GM19395 (cell line): ENCODE measurements around the gene AGBL5.
A peak's percentile ranks its signal among the peaks of the same experiment; 100 is the strongest.

Source experiments
- ATAC-seq: cut with Tn5 transposase; IDR thresholded peaks from one replicate; pipeline ENCODE4 v1.9.1; 2021; ENCODE audit warnings: mild to moderate bottlenecking, moderate library complexity; ENCODE audit not compliant: unreplicated experiment

The AGBL5 gene

GRCh38 chr2:27024188-27024587 lies 27.3 kb upstream of the AGBL5 start:
- ATAC-seq = no peak

DNA sequence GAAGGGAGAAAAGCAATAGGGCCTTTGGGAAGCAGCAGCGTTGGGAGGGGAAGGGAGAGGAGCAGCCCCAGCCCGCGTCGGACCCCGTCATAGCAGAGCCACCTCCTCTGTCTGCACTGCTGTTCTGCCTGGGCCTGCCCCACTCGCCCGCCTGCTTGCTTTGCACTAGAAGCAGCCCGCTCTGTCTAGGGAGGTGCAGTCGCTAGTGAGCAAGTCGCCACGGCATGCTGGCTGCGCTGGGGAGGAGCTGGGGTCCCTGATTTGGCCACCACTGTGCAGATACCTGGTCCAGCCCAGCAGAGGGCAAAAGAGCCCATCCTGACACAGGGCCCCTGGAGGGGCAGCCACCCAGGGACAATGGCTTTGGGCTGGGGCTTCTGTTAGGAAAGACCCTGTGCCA lies 26.7 kb upstream of the AGBL5 start:
- ATAC-seq = no peak

GRCh38 chr2:27025281-27025800 lies 26.1 kb upstream of the AGBL5 start:
- no peak for ATAC-seq

DNA sequence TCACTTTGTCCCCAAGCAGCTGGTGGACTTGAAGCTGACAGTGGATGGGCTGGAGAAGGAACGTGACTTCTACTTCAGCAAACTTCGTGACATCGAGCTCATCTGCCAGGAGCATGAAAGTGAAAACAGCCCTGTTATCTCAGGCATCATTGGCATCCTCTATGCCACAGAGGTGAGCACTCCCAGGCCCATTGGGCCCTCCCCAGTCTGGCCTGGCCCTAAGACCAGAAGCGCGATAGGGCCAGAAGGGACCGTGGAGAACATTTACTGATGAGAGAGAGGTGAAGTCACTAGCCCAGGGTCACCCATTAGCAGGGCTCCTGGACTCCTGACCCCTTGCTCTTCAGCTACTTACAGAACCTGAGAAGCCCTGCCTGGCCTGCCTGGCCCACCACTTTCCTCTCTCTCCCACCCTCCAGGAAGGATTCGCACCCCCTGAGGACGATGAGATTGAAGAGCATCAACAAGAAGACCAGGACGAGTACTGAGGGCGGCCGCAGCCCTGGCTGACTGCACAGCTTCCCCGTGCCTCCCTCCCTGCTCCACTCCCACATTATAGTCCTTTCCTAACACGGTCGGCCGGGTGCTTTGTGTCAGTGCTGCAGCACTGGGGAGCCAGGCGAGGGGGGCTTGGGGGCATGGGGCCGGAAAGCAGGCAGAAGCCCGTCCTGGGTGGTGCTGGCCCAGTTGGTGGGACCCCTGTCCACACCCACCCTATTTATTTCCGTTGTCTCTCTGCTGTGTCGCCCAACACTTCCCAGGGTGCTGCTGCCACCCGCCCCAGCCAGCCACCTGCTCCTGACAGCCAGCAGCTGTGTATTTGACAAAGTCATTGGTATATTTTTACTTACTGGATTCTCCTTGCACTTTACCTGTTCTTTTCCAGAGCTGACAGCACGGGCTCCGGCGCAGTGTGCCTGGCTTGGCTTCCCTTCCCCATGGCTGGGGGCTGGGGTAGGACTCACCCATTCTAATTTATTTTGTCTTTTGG lies 25.3 kb upstream of the AGBL5 start:
- ATAC-seq = no peak

GRCh38 chr2:27027211-27027651 lies 24.2 kb upstream of the AGBL5 start:
- no peak for ATAC-seq

DNA sequence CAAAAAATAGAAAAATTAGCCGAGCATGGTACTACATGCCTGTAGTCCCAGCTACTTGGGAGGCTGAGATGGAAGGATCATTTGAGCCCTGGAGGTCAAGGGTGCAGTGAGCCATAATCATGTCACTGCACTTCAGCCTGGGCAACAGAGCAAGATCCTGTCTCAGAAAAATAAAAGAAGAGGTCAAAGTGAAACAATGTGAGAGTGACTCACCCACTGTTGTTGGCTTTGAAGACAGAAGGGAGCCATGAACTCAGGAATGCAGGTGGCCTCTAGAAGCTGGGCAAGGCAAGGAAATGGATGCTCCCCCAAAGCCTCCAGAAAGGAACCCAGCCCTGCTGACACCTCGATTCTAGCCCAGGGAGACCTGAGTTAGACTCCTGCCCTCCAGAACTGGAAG lies 22.4 kb upstream of the AGBL5 start:
- ATAC-seq = no peak

DNA sequence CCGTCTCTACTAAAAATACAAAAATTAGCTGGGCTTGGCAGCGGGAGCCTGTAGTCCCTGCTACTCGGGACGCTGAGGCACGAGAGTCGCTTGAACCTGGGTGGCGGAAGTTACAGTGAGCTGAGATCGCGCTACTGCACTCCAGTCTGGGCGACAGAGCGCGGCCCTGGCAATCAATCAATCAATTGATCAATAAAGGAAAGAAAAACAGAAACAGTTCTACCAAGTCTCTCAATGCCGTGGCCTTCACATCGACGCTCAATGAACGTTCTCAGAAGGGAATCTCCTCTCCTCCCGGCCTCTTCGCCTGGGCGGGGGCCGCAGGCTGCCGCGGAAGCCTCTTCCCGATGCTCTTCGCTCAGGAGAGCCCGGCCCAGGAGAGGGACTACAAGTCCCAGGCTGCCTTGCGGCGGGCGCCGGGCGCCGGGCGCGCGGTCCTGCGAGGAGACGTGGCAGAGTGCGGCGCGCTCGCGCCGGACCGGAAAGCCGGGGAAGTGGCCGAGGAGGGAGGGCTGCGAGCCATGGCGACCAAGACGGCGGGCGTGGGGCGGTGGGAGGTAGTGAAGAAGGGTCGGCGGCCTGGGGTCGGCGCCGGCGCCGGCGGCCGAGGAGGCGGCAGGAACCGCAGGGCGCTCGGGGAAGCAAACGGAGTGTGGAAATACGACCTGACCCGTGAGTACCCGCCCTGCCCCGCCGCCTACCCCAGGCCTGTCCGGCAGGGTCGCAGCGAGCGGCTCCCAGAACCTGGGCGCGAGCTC lies 18.8 kb upstream of the AGBL5 start, which contains the start of gene TMEM214:
TSS of gene TMEM214 (plus strand) at position 471 of the 758 bp plus-strand sequence. CDS start at position 522, 51 bp downstream.
- peak; percentile 91 for ATAC-seq

- peak; percentile 10 for ATAC-seq
Measured at GRCh38 chr2:27033253-27033852, 18.1 kb upstream of the AGBL5 start.

DNA sequence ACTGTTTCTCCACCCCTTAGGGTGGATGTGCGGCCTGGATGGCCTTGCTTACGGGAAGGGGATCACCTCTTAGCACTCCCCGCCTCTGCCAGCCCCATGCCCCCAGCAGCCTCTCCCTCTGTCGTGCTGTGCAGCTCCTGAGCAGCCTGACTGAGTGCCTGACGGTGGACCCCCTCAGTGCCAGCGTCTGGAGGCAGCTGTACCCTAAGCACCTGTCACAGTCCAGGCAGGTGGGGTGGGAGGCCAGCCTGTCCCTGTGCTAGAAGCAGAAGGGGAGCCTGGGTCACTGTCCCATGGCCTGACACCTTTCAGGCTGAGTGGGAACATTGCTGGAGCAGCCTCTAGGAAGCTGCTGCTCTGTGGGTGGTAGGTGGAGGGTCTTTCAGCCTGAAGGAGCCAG lies 13.5 kb upstream of the AGBL5 start:
- no peak for ATAC-seq

DNA sequence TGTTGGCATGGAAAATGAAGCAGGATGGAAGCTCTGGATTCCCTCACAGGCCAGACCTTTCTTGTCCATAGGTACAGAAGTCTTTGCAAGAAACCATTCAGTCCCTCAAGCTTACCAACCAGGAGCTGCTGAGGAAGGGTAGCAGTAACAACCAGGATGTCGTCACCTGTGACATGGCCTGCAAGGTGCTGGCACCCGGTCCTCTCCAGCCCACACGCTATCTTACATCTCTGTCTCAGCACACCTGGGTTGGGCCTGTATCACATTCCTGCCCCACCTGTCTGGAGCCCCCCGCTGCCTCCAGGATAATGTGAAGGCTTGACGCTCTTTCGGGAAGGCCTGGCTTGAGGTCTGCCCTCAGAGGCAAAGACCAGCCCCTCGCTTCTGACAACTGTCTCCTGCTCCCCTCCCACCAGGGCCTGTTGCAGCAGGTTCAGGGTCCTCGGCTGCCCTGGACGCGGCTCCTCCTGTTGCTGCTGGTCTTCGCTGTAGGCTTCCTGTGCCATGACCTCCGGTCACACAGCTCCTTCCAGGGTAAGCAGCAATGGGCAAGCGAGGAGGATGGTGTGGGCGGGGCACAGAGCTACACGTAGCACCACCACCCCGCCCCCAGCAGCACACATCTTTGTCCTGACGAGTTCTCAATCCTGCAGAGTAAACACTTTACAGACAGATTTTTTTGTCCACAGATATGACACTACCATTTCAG lies 12.7 kb upstream of the AGBL5 start:
- no peak for ATAC-seq

DNA sequence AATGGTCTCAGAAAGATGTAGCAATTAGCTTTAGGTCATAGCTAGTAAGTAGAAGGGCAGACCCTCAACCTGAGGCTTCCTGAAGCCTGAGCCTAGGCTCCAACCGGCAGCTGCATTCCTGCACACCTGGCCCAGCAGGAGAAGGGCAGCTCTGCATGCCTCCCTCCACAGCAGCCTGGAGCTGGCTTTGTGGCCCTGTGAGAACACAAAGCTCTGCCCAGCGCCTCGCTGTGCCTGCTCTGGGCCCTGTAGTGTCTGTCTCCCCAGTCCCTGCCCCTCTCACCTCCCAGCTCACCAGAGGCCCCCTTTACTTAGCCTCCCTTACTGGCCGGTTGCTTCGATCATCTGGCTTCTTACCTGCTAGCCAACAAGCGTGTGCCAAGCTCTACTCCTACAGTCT lies 12.0 kb upstream of the AGBL5 start:
- no peak for ATAC-seq

- ATAC-seq = no peak
Measured at GRCh38 chr2:27039871-27040270, 11.6 kb upstream of the AGBL5 start.

GRCh38 chr2:27040282-27040681 lies 11.2 kb upstream of the AGBL5 start:
- no peak for ATAC-seq

GRCh38 chr2:27041752-27042151 lies 9.7 kb upstream of the AGBL5 start:
- ATAC-seq = no peak

DNA sequence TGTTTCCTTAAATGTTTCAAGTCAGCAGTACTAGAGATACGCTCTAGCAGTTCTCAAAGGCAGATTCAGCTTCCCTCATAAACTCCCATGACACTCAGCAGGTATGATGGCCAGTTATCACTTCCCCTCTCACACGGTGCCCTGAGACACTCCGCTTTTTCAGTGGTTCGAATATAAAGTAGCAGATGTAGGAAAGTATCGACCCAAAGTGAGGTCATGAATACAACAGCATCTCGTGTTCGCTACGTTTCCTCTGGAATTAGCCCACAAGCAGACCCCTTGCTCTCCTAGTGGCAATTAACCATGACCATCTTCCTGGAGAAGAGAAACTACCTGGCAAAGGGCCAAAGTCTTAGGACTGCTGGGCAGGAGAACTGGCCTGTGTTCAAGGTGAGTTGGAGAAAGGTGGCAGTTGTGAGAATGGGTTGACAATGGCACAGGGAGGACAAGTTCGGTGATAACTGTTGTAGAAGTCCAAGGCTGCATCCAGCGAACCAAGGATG lies 9.3 kb upstream of the AGBL5 start:
- ATAC-seq = peak; percentile 69

- ATAC-seq = no peak
Measured at GRCh38 chr2:27042985-27043634, 8.4 kb upstream of the AGBL5 start.

DNA sequence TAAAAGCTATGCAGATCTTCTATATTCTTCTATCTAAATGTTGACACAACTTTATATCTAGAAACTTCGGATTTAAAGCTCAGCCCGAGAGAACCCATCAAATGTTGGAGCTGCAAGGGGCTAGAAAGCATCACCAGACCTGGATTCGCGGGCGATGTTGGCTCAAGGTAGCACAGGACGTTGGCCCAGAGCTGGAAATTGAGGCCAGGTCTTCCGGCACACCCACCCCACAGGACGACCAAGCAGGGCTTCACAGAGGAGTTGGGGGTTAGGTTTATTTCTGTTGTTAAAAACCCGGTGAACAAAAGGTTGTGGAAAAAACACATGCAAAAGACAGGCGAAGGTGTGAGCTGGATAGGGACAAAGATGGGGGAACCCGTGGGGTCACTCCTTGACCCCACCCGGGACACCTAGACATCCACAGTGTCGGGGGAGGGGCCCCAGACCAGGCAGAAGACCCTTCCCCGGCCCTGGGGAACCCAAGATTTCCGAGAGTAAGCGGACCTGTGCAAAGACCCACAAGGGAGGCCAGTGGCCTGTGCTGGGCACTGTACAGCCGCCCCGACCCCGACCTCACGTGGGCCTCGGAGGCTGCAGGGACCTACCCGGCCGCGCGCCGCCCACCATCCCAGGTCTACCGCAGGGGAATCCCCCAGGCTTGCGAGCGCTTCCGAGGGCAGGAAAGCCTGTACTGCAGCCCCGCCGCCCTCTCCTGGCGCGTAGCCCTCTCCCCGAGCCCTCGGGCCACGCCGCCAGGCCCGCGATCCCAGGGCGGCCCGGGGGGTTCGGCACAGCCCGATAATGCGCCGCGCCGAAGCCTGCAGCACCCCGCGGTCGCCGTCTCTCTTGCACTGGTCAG lies 1.8 kb upstream of the AGBL5 start:
- ATAC-seq = peak; percentile 20

DNA sequence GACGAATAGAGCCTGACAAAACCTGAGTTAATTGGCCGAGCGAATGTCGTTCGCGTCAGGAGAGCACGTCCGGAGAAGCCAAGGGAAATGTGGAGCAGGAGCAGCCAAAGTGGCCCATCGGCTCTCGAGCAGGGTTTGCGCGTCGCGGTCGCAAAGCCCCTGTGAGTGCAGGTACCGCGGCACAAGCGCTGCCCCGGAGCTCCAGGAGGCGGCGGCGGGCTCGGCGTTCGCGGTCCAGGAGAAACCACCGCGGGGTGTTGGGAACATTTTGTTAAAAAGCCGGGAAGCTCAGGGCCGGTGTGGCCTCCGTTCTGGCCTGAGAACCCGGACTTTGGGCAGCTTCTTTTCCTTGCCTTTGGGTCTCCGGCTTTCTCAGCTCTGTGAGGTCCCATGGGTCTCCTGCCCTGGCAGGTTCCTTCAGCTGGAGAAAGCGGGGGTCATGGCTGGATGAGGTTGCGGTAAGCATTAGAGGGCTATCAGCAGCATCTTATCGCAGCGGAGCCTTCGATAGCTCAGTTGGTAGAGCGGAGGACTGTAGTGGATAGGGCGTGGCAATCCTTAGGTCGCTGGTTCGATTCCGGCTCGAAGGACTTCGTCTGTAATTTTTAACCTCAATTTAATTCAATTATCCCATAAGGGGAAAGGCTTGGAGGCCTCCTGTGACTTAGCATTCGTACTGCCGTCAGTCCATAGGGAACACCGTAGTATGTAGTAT lies 1.0 kb upstream of the AGBL5 start:
- peak; percentile 56 for ATAC-seq
